GM10847 (cell line): ENCODE data around the gene ADA.

Source experiments
- POLR2A ChIP-seq: IDR thresholded peaks from 2 replicates; pipeline ENCODE4 v1.6.1; 2011; ENCODE audit not compliant: insufficient read length; ENCODE audit errors: extremely low read depth

Gene ADA

DNA sequence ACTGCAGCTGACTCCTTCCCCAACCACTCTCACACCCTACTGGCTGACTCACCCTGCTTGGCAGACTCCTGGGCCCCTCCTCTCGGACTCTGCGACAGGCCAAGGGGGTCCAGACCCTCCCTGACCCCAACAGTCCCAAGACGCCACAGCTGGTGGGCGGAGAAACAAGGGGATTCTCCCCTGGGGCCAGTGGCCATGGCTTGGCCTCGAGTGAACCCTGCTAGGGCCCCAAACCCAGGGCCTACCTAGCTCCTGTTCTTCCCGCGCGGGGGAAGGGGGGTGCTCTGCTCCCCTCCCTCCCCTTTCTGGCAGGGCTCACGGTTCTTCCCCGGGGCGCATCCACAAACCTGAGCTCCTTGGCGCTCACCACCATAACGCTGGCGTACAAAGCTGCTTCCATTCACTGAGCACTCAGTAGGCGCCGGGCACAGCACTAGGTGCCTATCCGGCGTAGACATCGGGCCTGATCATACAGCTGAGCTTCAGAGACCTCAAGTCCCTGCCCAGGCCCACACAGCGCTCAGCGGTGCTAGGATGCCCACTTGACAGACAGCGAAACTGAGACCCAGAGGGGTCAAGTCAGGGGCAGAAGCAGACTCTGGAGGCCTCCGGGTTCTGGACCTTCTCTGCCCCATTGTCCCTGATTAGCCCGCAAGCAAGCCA is 597 bp downstream of the ADA start:
- no peak for TF ChIP-seq POLR2A

- no peak for TF ChIP-seq POLR2A
These were observed 1.5 kb downstream of the ADA start for GRCh38 chr20:44649976-44650375.

DNA sequence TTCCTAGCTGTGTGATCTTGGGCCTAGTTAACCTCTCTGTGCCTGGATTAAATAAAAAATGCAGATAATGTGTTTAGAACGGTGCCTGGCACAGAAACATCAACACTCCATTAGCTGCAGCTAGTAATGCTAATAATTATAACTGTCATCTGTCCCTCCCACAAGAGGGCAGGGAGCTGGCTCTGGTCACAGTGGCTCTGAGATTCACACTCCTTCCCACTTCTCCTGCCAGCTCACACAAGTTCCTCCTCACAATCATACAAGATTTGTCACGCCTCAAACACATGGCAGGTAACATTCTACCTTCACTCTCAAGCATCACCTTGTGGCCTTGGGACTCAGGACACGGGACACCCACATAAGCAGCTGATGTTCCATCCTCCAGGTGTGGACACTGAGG is 2.4 kb downstream of the ADA start:
- no peak for TF ChIP-seq POLR2A

DNA sequence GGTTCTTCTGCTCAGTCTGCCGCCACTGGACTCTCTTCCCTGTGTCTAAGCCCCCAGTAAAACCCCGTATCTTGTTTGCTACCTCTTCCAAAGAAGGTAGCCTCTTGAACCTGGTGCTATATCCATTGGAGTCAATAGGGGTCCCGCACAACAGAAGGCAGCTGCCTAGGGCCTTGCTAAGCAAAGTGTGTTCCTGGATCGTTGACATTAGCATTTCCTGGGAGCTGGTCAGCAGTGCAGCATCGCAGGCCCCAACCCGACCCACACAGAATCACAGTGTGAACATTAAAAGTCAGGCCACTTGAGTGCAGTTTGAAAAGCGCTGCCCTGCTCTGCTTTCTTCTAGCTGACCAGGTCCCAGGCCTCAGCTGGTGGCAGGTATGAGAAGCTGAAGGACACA is 2.9 kb downstream of the ADA start:
- no peak for TF ChIP-seq POLR2A

- TF ChIP-seq POLR2A: no peak
These were observed 3.4 kb downstream of the ADA start for GRCh38 chr20:44648068-44648467.

DNA sequence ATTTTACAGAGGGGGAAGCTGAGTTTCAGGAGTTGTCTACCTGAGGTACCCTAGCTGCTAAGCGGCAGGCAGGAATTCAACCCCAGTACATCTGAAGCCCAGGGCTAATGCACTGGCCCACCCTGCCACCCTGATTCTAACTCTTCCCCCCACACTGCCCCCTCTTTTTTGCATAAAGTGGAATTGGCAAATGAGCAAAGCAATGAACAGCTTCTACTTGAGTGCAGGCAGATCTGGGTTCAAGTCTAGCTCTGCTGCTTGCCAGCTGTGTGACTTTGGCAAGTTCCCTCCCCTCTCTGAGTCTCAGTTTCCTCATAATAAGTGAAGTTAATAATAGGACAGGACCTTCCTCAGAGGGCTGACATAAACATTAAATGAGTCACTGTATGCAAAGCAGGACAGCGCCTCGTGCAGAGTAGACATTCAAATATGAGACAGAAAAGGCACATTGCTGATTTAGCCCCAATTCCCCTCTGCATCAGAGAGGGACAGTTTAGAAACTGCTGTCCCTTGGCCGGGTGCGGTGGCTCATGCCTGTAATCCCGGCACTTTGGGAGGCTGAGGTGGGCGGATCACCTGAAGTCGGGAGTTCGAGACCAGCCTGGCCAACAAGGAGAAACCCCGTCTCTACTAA is 4.7 kb downstream of the ADA start:
- TF ChIP-seq POLR2A: no peak

- TF ChIP-seq POLR2A: no peak
These were observed 5.4 kb downstream of the ADA start for GRCh38 chr20:44646023-44646640.

GRCh38 chr20:44644667-44645131 is 6.8 kb downstream of the ADA start:
- TF ChIP-seq POLR2A: no peak

DNA sequence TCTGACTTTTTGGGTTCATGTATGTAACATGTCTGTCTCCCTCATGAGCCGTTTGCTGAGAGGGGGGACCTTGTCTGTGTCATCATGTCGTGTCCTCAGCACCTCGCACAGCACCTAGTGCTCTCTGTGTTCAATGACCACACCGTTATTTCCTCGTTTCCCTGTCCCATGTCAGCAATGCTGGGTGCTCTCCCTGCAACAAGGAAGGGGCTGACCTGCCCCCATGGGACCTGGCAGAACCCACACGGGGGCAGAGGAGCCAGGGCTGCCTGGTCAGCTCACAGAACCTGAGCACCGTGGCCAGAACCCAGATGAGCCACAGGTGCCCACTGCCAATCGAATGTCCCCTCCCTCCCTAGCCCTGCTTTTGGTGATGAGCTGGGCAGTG is 7.3 kb downstream of the ADA start:
- no peak for TF ChIP-seq POLR2A

GRCh38 chr20:44643596-44644229 is 7.8 kb downstream of the ADA start:
- no peak for TF ChIP-seq POLR2A

GRCh38 chr20:44643154-44643519 is 8.4 kb downstream of the ADA start:
- no peak for TF ChIP-seq POLR2A

DNA sequence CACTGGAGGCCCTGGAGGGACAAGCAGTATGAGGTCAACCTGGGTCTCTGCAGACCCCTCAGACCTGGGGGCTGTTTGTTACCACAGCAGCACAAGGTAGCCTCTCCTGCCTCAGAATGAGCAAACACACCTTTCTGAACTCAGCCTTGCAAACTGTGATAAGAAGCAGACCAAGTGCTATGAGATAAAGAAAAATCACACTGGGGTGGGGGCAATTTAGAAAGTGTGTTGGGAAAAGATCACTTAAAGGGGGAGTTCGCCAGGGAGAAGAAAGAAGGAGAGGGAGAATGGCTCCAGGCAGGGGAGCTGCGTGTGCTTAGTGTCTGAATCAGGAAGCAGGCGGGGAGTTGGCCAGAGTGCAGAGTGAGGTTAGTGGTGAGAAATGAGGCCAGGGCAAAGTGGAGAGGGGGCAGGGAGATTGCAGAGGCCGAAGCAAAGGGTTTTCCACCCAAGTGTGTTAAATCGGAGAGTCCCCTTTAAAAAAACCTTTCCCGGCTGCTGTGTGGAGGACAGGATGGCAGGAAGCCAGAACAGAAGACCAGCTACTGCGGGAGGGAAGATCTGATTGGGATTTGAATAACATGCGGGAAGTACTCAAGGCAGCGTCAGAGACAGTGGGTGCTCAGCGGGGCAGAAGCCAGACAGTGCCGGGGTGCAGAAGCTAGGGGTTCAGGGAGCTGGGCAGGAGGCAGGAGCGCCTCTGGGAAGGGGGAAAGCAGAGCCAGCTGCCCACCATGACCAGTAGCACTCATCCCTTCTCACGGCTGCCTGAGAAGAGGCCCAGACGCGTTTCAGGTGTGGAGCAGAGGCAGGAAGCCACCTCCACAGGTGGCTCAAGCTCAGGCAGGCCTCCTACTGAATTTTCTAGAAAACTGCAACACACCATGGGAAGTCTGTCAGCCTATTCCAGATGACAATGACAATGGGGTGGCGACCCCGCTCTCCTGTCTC is 9.0 kb downstream of the ADA start:
- peak; percentile 10 for TF ChIP-seq POLR2A

GRCh38 chr20:44641325-44641724 is 10.2 kb downstream of the ADA start:
- no peak for TF ChIP-seq POLR2A

- TF ChIP-seq POLR2A: no peak
These were observed 11.0 kb downstream of the ADA start for GRCh38 chr20:44640522-44640921.
